HL-60 (cell line): Measurements from ENCODE around the gene TMEM192.

Experiments used
- DNase-seq, 2 experiments: peaks; one replicate each; pipeline ENCODE4 v3.0.0-alpha.2; 2010 to 2020; ENCODE audit warnings: low read depth in 1 of 2, low spot score in 1 of 2
- H3K27ac ChIP-seq: fragments of 250-450 bp; sonication (Bioruptor Pico); replicated peaks from 2 replicates; pipeline ENCODE4 v1.5.1; 2020; ENCODE audit warnings: mild to moderate bottlenecking, moderate library complexity
- H3K27me3 ChIP-seq: fragments of 250-450 bp; sonication (Bioruptor Pico); 2 replicates; pipeline ENCODE4 v1.5.1; 2021; ENCODE audit warnings: mild to moderate bottlenecking, moderate library complexity; ENCODE audit not compliant: insufficient read depth, poor library complexity, severe bottlenecking
- H3K4me3 ChIP-seq: replicated peaks from 2 replicates; pipeline ENCODE4 v1.5.1; 2011; ENCODE audit warnings: mild to moderate bottlenecking, control low read depth, low read length; ENCODE audit not compliant: insufficient read depth
- CTCF ChIP-seq: IDR thresholded peaks from one replicate; pipeline ENCODE4 v1.5.1; 2011; ENCODE audit warnings: low read length, control low read depth, inconsistent platforms; ENCODE audit not compliant: insufficient read depth
- GABPA ChIP-seq: IDR thresholded peaks from 2 replicates; pipeline ENCODE4 v1.6.1; 2012; ENCODE audit warnings: low read depth
- POLR2AphosphoS5 ChIP-seq: IDR thresholded peaks from 2 replicates; pipeline ENCODE4 v1.6.1; 2012; ENCODE audit warnings: low read depth
- REST ChIP-seq: IDR thresholded peaks from 2 replicates; pipeline ENCODE4 v1.6.1; 2012; ENCODE audit warnings: low read depth; ENCODE audit not compliant: insufficient replicate concordance
- SPI1 ChIP-seq: IDR thresholded peaks from 2 replicates; pipeline ENCODE4 v1.6.1; 2012; ENCODE audit warnings: low read depth, mild to moderate bottlenecking, borderline replicate concordance

Gene TMEM192

GRCh38 chr4:165070560-165070959 is 42.1 kb downstream of the TMEM192 start:
- H3K27ac ChIP-seq = no peak overlapping the region
- TF ChIP-seq CTCF (no peak), POLR2AphosphoS5 (no peak), GABPA (no peak), REST (no peak), SPI1 (no peak)
- no peaks in the 10 kb centered on the region for H3K27me3 ChIP-seq
- no peak overlapping the region for H3K4me3 ChIP-seq
- no peak for DNase-seq

- no peaks in the 10 kb centered on the region for H3K27me3 ChIP-seq
- DNase-seq = no peak
- no peak overlapping the region for H3K27ac ChIP-seq
- no peak overlapping the region for H3K4me3 ChIP-seq
- TF ChIP-seq CTCF = no peak
- TF ChIP-seq POLR2AphosphoS5 = no peak
- TF ChIP-seq REST = no peak
- TF ChIP-seq GABPA = no peak
- TF ChIP-seq SPI1 = no peak
These were observed 51.7 kb downstream of the TMEM192 start for GRCh38 chr4:165060938-165061337.

- no peaks in the 10 kb centered on the region for H3K27me3 ChIP-seq
- no peak overlapping the region for H3K27ac ChIP-seq
- no peak for TF ChIP-seq POLR2AphosphoS5
- no peak for TF ChIP-seq GABPA
- TF ChIP-seq SPI1 = no peak
- TF ChIP-seq REST = no peak
- no peak for TF ChIP-seq CTCF
- DNase-seq = no peak
- H3K4me3 ChIP-seq = no peak overlapping the region
These were observed 53.3 kb downstream of the TMEM192 start for GRCh38 chr4:165059386-165059785.
